T-helper 2 cell treated with Interferon-gamma antibody and Interleukin-4, amounts not matched to agents 5 μg/mL and 100 μg/mL, for 36 hours (primary cell): Measurements from ENCODE around the gene CORO7.
"Not testable (repeated sequence)": the region's sequence is repeated elsewhere in the genome, so short reads cannot be mapped to it uniquely, and the experiment has no call there.

ENCODE experiments used
- DNase-seq: peaks from one replicate; pipeline ENCODE4 v3.0.0; 2021; ENCODE audit warnings: low spot score
- H3K27ac Mint-ChIP-seq: one replicate; pipeline ENCODE4 v1.8.0; 2021; ENCODE audit warnings: mild to moderate bottlenecking, mixed read lengths
- H3K27me3 Mint-ChIP-seq: one replicate; pipeline ENCODE4 v1.8.0; 2021; ENCODE audit warnings: low read depth, mixed read lengths
- H3K36me3 Mint-ChIP-seq: one replicate; pipeline ENCODE4 v1.8.0; 2021; ENCODE audit warnings: low read depth, mixed read lengths
- H3K4me1 Mint-ChIP-seq: one replicate; pipeline ENCODE4 v1.8.0; 2021; ENCODE audit warnings: low read depth, mixed read lengths
- H3K4me3 Mint-ChIP-seq: one replicate; pipeline ENCODE4 v1.8.0; 2022; ENCODE audit warnings: mild to moderate bottlenecking, moderate library complexity, mixed read lengths
- H3K9me3 Mint-ChIP-seq: one replicate; pipeline ENCODE4 v1.8.0; 2021; ENCODE audit warnings: mixed read lengths

Gene CORO7

GRCh38 chr16:4401094-4401501 lies 15.3 kb downstream of the CORO7 start:
- peaks cover 37% of the 10 kb centered on the region for H3K36me3 Mint-ChIP-seq
- no peaks in the 10 kb centered on the region for H3K27me3 Mint-ChIP-seq
- H3K4me3 Mint-ChIP-seq, result no peak overlapping the region
- no peak for DNase-seq
- H3K4me1 Mint-ChIP-seq, result peaks cover 10% of the 10 kb centered on the region
- H3K27ac Mint-ChIP-seq, result no peak overlapping the region
- no peaks in the 10 kb centered on the region for H3K9me3 Mint-ChIP-seq

- Mint-ChIP-seq H3K27me3 (no peaks in the 10 kb centered on the region), H3K4me3 (no peak overlapping the region), H3K4me1 (peaks cover 10% of the 10 kb centered on the region), H3K27ac (no peak overlapping the region), H3K36me3 (peaks cover 38% of the 10 kb centered on the region), H3K9me3 (no peaks in the 10 kb centered on the region)
- no peak for DNase-seq
Observed at GRCh38 chr16:4399001-4399730, 17.2 kb downstream of the CORO7 start.

- no peaks in the 10 kb centered on the region for H3K27me3 Mint-ChIP-seq
- H3K4me3 Mint-ChIP-seq, result no peak overlapping the region
- DNase-seq, result no peak
- peaks cover 7% of the 10 kb centered on the region for H3K4me1 Mint-ChIP-seq
- H3K9me3 Mint-ChIP-seq, result no peaks in the 10 kb centered on the region
- H3K27ac Mint-ChIP-seq, result no peak overlapping the region
- H3K36me3 Mint-ChIP-seq, result peaks cover 34% of the 10 kb centered on the region
Observed at GRCh38 chr16:4395055-4395726, 21.2 kb downstream of the CORO7 start.

GRCh38 chr16:4393850-4394249 lies 22.5 kb downstream of the CORO7 start:
- H3K27ac Mint-ChIP-seq, H3K27me3 Mint-ChIP-seq, H3K4me1 Mint-ChIP-seq, DNase-seq, H3K4me3 Mint-ChIP-seq, H3K9me3 Mint-ChIP-seq: not testable (repeated sequence)
- H3K36me3 Mint-ChIP-seq, result peaks cover 26% of the 10 kb centered on the region

- Mint-ChIP-seq H3K9me3 (no peaks in the 10 kb centered on the region), H3K4me3 (no peak overlapping the region), H3K27me3 (no peaks in the 10 kb centered on the region), H3K4me1 (no peaks in the 10 kb centered on the region), H3K27ac (no peak overlapping the region), H3K36me3 (peaks cover 25% of the 10 kb centered on the region)
- DNase-seq, result no peak
Observed at GRCh38 chr16:4393240-4393600, 23.2 kb downstream of the CORO7 start.

GRCh38 chr16:4392382-4393239 lies 23.8 kb downstream of the CORO7 start:
- Mint-ChIP-seq H3K4me1 (no peaks in the 10 kb centered on the region), H3K27me3 (no peaks in the 10 kb centered on the region), H3K9me3 (no peaks in the 10 kb centered on the region), H3K4me3 (no peak overlapping the region), H3K27ac (no peak overlapping the region), H3K36me3 (peaks cover 25% of the 10 kb centered on the region)
- DNase-seq, result no peak

- Mint-ChIP-seq H3K36me3 (peaks cover 22% of the 10 kb centered on the region), H3K27ac (no peak overlapping the region)
Observed at GRCh38 chr16:4391631-4392381, 24.6 kb downstream of the CORO7 start.

GRCh38 chr16:4390266-4391260 lies 25.8 kb downstream of the CORO7 start:
- H3K27me3 Mint-ChIP-seq, result no peaks in the 10 kb centered on the region
- H3K4me1 Mint-ChIP-seq, result no peaks in the 10 kb centered on the region
- no peaks in the 10 kb centered on the region for H3K9me3 Mint-ChIP-seq
- peaks cover 21% of the 10 kb centered on the region for H3K36me3 Mint-ChIP-seq
- H3K4me3 Mint-ChIP-seq, result no peak overlapping the region
- no peak for DNase-seq
- no peak overlapping the region for H3K27ac Mint-ChIP-seq

More at GRCh38 chr16:4391631-4392381, 24.6 kb downstream of the CORO7 start:
- Mint-ChIP-seq H3K4me1 (no peaks in the 10 kb centered on the region), H3K4me3 (no peak overlapping the region), H3K9me3 (no peaks in the 10 kb centered on the region), H3K27me3 (no peaks in the 10 kb centered on the region)
- no peak for DNase-seq

- no peaks in the 10 kb centered on the region for H3K27me3 Mint-ChIP-seq
- H3K9me3 Mint-ChIP-seq, result no peaks in the 10 kb centered on the region
- peaks cover 16% of the 10 kb centered on the region for H3K36me3 Mint-ChIP-seq
- no peaks in the 10 kb centered on the region for H3K4me1 Mint-ChIP-seq
- no peak overlapping the region for H3K4me3 Mint-ChIP-seq
- DNase-seq, result no peak
- H3K27ac Mint-ChIP-seq, result no peak overlapping the region
Observed at GRCh38 chr16:4389051-4389955, 27.1 kb downstream of the CORO7 start.

GRCh38 chr16:4388271-4389021 lies 27.9 kb downstream of the CORO7 start:
- DNase-seq, result no peak
- H3K36me3 Mint-ChIP-seq, result peaks cover 13% of the 10 kb centered on the region
- H3K27me3 Mint-ChIP-seq, result no peaks in the 10 kb centered on the region
- H3K4me1 Mint-ChIP-seq, result no peaks in the 10 kb centered on the region
- H3K4me3 Mint-ChIP-seq, result no peak overlapping the region
- H3K27ac Mint-ChIP-seq, result no peak overlapping the region
- no peaks in the 10 kb centered on the region for H3K9me3 Mint-ChIP-seq

- Mint-ChIP-seq H3K27me3 (no peaks in the 10 kb centered on the region), H3K27ac (no peak overlapping the region), H3K4me3 (no peak overlapping the region), H3K36me3 (peaks cover 12% of the 10 kb centered on the region), H3K9me3 (no peaks in the 10 kb centered on the region), H3K4me1 (no peaks in the 10 kb centered on the region)
- no peak for DNase-seq
Observed at GRCh38 chr16:4387781-4388180, 28.6 kb downstream of the CORO7 start.
